HEK293T (cell line): ENCODE data around the gene TNNI3K.

Source experiments
- CTCF ChIA-PET: fragments of 350-600 bp; formaldehyde crosslinking; extraction: SDS; loops from one replicate; lab custom pipeline; 2021; ENCODE audit warnings: antibody characterized with exemption, inconsistent platforms; lab: Yijun Ruan, JAX
- POLR2A ChIA-PET: fragments of 350-600 bp; formaldehyde crosslinking; extraction: SDS; loops from one replicate; lab custom pipeline; 2020; ENCODE audit warnings: antibody characterized with exemption, inconsistent platforms; lab: Yijun Ruan, JAX
- DNase-seq: peaks from one replicate; pipeline ENCODE4 v3.0.0; 2012; ENCODE audit warnings: mixed read lengths; ENCODE audit errors: extremely low spot score
- ARNT ChIP-seq: fragments of 450-650 bp; IDR thresholded peaks from 2 replicates; pipeline ENCODE4 v1.6.1; 2017; ENCODE audit warnings: mild to moderate bottlenecking
- BHLHE40 ChIP-seq: fragments of 450-650 bp; IDR thresholded peaks from 2 replicates; pipeline ENCODE4 v1.6.1; 2016; ENCODE audit warnings: mild to moderate bottlenecking, moderate library complexity, borderline replicate concordance
- CTBP1 ChIP-seq: fragments of 450-650 bp; IDR thresholded peaks from 2 replicates; pipeline ENCODE4 v1.6.1; 2016; ENCODE audit warnings: borderline replicate concordance
- ELF4 ChIP-seq: fragments of 450-650 bp; IDR thresholded peaks from 2 replicates; pipeline ENCODE4 v1.6.1; 2017; ENCODE audit warnings: antibody characterized with exemption
- FOXA1 ChIP-seq: fragments of 450-650 bp; IDR thresholded peaks from 2 replicates; pipeline ENCODE4 v1.6.1; 2016; ENCODE audit warnings: mild to moderate bottlenecking
- FOXK2 ChIP-seq: fragments of 450-650 bp; IDR thresholded peaks from 2 replicates; pipeline ENCODE4 v1.6.1; 2016; ENCODE audit warnings: mild to moderate bottlenecking
- FOXM1 ChIP-seq: fragments of 450-650 bp; IDR thresholded peaks from 2 replicates; pipeline ENCODE4 v1.6.1; 2017; ENCODE audit warnings: mild to moderate bottlenecking, borderline replicate concordance
- HDGF ChIP-seq: fragments of 450-650 bp; IDR thresholded peaks from 2 replicates; pipeline ENCODE4 v1.6.1; 2017; ENCODE audit warnings: antibody characterized with exemption, borderline replicate concordance
- L3MBTL2 ChIP-seq: fragments of 450-650 bp; conservative IDR thresholded peaks from 2 replicates; pipeline ENCODE4 v1.6.1; 2016; ENCODE audit warnings: mild to moderate bottlenecking
- LEF1 ChIP-seq: fragments of 450-650 bp; IDR thresholded peaks from 2 replicates; pipeline ENCODE4 v1.6.1; 2017; ENCODE audit warnings: mild to moderate bottlenecking, borderline replicate concordance
- NFRKB ChIP-seq: fragments of 450-650 bp; IDR thresholded peaks from 2 replicates; pipeline ENCODE4 v1.6.1; 2016; ENCODE audit warnings: mild to moderate bottlenecking, moderate library complexity
- PKNOX1 ChIP-seq: fragments of 450-650 bp; IDR thresholded peaks from 2 replicates; pipeline ENCODE4 v1.6.1; 2016
- SP1 ChIP-seq: fragments of 450-650 bp; IDR thresholded peaks from 2 replicates; pipeline ENCODE4 v1.6.1; 2017
- SUZ12 ChIP-seq: fragments of 450-650 bp; IDR thresholded peaks from 2 replicates; pipeline ENCODE4 v1.6.1; 2016; ENCODE audit warnings: mild to moderate bottlenecking
- TARDBP ChIP-seq: fragments of 450-650 bp; IDR thresholded peaks from 2 replicates; pipeline ENCODE4 v1.6.1; 2016
- ZNF384 ChIP-seq: fragments of 450-650 bp; IDR thresholded peaks from 2 replicates; pipeline ENCODE4 v1.6.1; 2016

TNNI3K gene

GRCh38 chr1:74455390-74455789 is 220.2 kb downstream of the TNNI3K start:
- DNase-seq: no peak
- ChIA-PET CTCF (no interaction called here), POLR2A (no interaction called here)
- no peak for TF ChIP-seq ZNF384
- TF ChIP-seq FOXK2: no peak
- no peak for TF ChIP-seq ARNT
- TF ChIP-seq L3MBTL2: no peak
- no peak for TF ChIP-seq NFRKB
- TF ChIP-seq LEF1: no peak
- no peak for TF ChIP-seq SUZ12
- no peak for TF ChIP-seq FOXA1
- TF ChIP-seq SP1: no peak
- no peak for TF ChIP-seq HDGF
- TF ChIP-seq BHLHE40: no peak
- TF ChIP-seq ELF4: no peak
- no peak for TF ChIP-seq PKNOX1
- no peak for TF ChIP-seq TARDBP
- no peak for TF ChIP-seq CTBP1
- no peak for TF ChIP-seq FOXM1

GRCh38 chr1:74457253-74457652 is 222.1 kb downstream of the TNNI3K start:
- no peak for DNase-seq
- ChIA-PET CTCF (no interaction called here), POLR2A (no interaction called here)
- TF ChIP-seq FOXA1: no peak
- TF ChIP-seq CTBP1: no peak
- no peak for TF ChIP-seq L3MBTL2
- no peak for TF ChIP-seq HDGF
- no peak for TF ChIP-seq BHLHE40
- TF ChIP-seq LEF1: no peak
- no peak for TF ChIP-seq TARDBP
- TF ChIP-seq PKNOX1: no peak
- TF ChIP-seq SP1: no peak
- TF ChIP-seq FOXK2: no peak
- no peak for TF ChIP-seq FOXM1
- TF ChIP-seq NFRKB: no peak

GRCh38 chr1:74463333-74463988 is 228.3 kb downstream of the TNNI3K start:
- CTCF ChIA-PET: no interaction called here
- TF ChIP-seq HDGF (no peak), ELF4 (no peak), L3MBTL2 (no peak), ZNF384 (no peak), FOXK2 (no peak), SUZ12 (no peak), PKNOX1 (no peak), SP1 (no peak), FOXM1 (no peak), TARDBP (no peak), NFRKB (no peak), CTBP1 (no peak), ARNT (no peak)
- POLR2A ChIA-PET: no interaction called here
- no peak for DNase-seq

GRCh38 chr1:74464037-74464436 is 228.8 kb downstream of the TNNI3K start:
- POLR2A ChIA-PET: no interaction called here
- TF ChIP-seq SP1 (no peak), FOXM1 (no peak), ZNF384 (no peak), HDGF (no peak), CTBP1 (no peak), FOXK2 (no peak), PKNOX1 (no peak), ARNT (no peak), LEF1 (no peak), FOXA1 (no peak), TARDBP (no peak), ELF4 (no peak), L3MBTL2 (no peak), NFRKB (no peak)
- DNase-seq: no peak
- CTCF ChIA-PET: no interaction called here

GRCh38 chr1:74465193-74465681 is 230.1 kb downstream of the TNNI3K start:
- no peak for TF ChIP-seq FOXA1
- no peak for TF ChIP-seq ARNT
- no peak for TF ChIP-seq ZNF384
- TF ChIP-seq ELF4: no peak
- TF ChIP-seq TARDBP: no peak
- TF ChIP-seq HDGF: no peak
- no peak for TF ChIP-seq SUZ12
- no peak for TF ChIP-seq PKNOX1
- no peak for TF ChIP-seq FOXM1
- no peak for TF ChIP-seq FOXK2
- no peak for TF ChIP-seq SP1
- TF ChIP-seq CTBP1: no peak
- CTCF ChIA-PET: no interaction called here
- POLR2A ChIA-PET: no interaction called here
- no peak for DNase-seq
